HepG2 (cell line): ENCODE results near the gene ATP5F1E. TPM values are rescaled to one million over a fixed set of nuclear protein-coding genes. Genes with fewer than 3 reads are reported as not detected.

Experiments
- CENPX ChIP-seq: sonication (generic); formaldehyde crosslinking; IDR thresholded peaks from 2 replicates; pipeline ENCODE4 v1.9.0; 2021; ENCODE audit warnings: mild to moderate bottlenecking, missing genetic modification reagents, moderate library complexity
- DNMT3B ChIP-seq: conservative IDR thresholded peaks from 2 replicates; pipeline ENCODE4 v1.6.1; 2016; ENCODE audit warnings: missing biosample characterization, control low read depth
- DRAP1 ChIP-seq: IDR thresholded peaks from 2 replicates; pipeline ENCODE4 v1.6.1; 2016; ENCODE audit warnings: missing genetic modification reagents, missing compliant biosample characterization
- FOXM1 ChIP-seq: sonication (generic); formaldehyde crosslinking; IDR thresholded peaks from 2 replicates; pipeline ENCODE4 v1.5.0; 2020; ENCODE audit warnings: missing genetic modification reagents
- KAT8 ChIP-seq: IDR thresholded peaks from 2 replicates; pipeline ENCODE4 v1.6.1; 2016; ENCODE audit warnings: missing genetic modification reagents, missing compliant biosample characterization
- MED8 ChIP-seq: sonication (generic); formaldehyde crosslinking; IDR thresholded peaks from 2 replicates; pipeline ENCODE4 v1.8.1; 2023; ENCODE audit warnings: mild to moderate bottlenecking, missing genetic modification reagents; ENCODE audit not compliant: insufficient replicate concordance
- MIXL1 ChIP-seq: IDR thresholded peaks from 2 replicates; pipeline ENCODE4 v1.6.1; 2016
- NFKBIZ ChIP-seq: IDR thresholded peaks from 2 replicates; pipeline ENCODE4 v1.6.1; 2018; ENCODE audit warnings: missing genetic modification reagents, missing compliant biosample characterization
- PLRG1 ChIP-seq: fragments of 450-650 bp; conservative IDR thresholded peaks from 2 replicates; pipeline ENCODE4 v1.6.1; 2016
- RARA ChIP-seq: IDR thresholded peaks from 2 replicates; pipeline ENCODE4 v1.6.1; 2016; ENCODE audit warnings: missing genetic modification reagents, missing compliant biosample characterization
- SNRNP70 ChIP-seq: fragments of 200-400 bp; formaldehyde crosslinking; IDR thresholded peaks from 2 replicates; pipeline ENCODE4 v1.6.1; 2017; ENCODE audit warnings: mild to moderate bottlenecking, low read depth, low read length, moderate library complexity
- SP4 ChIP-seq: sonication (generic); formaldehyde crosslinking; IDR thresholded peaks from 2 replicates; pipeline ENCODE4 v1.8.1; 2023; ENCODE audit warnings: mild to moderate bottlenecking, missing genetic modification reagents
- ZNF180 ChIP-seq: sonication (generic); formaldehyde crosslinking; IDR thresholded peaks from 2 replicates; pipeline ENCODE4 v1.4.0; 2020; ENCODE audit warnings: low read depth, missing genetic modification reagents, borderline replicate concordance
- ZNF235 ChIP-seq: sonication (generic); formaldehyde crosslinking; IDR thresholded peaks from 2 replicates; pipeline ENCODE4 v1.8.1; 2023; ENCODE audit warnings: mild to moderate bottlenecking, missing genetic modification reagents, borderline replicate concordance
- ZNF335 ChIP-seq: sonication (generic); formaldehyde crosslinking; IDR thresholded peaks from 2 replicates; pipeline ENCODE4 v1.4.0; 2020; ENCODE audit warnings: missing genetic modification reagents
- ZNF383 ChIP-seq: sonication (generic); formaldehyde crosslinking; IDR thresholded peaks from 2 replicates; pipeline ENCODE4 v1.4.0; 2020; ENCODE audit warnings: missing genetic modification reagents, mild to moderate bottlenecking, borderline replicate concordance
- ZNF460 ChIP-seq: sonication (generic); formaldehyde crosslinking; IDR thresholded peaks from 2 replicates; pipeline ENCODE4 v1.5.1; 2020; ENCODE audit warnings: missing genetic modification reagents, mild to moderate bottlenecking, borderline replicate concordance
- ZNF558 ChIP-seq: sonication (generic); formaldehyde crosslinking; IDR thresholded peaks from 2 replicates; pipeline ENCODE4 v1.9.0; 2022; ENCODE audit warnings: mild to moderate bottlenecking, missing genetic modification reagents, borderline replicate concordance
- ZNF747 ChIP-seq: sonication (generic); formaldehyde crosslinking; IDR thresholded peaks from 2 replicates; pipeline ENCODE4 v1.8.1; 2023; ENCODE audit warnings: missing genetic modification reagents, mild to moderate bottlenecking, borderline replicate concordance
- ZNF766 ChIP-seq: sonication (generic); formaldehyde crosslinking; IDR thresholded peaks from 2 replicates; pipeline ENCODE4 v1.5.0; 2020; ENCODE audit warnings: missing genetic modification reagents, borderline replicate concordance
- polyA plus RNA-seq, 8 experiments: library from polyadenylated mRNA; depleted of rRNA in 3 of 8; stranded (reverse) in 7 of 8; unstranded in 1 of 8; fragments of >200 nt; fragmentation: Illumina TruSeq in 4 of 8; extraction: Trizol in 4 of 8; gene quantifications; 2 replicates each; pipeline versions ENCODE4 v1.2.1 to v1.2.3, GENCODE V29; 2011 to 2016; ENCODE audit warnings: low read depth in 4 of 8, missing spikeins in 1 of 8, mixed read lengths in 1 of 8; ENCODE audit not compliant: insufficient read depth in 1 of 8
- total RNA-seq, 5 experiments: library from RNA; depleted of rRNA; stranded (reverse); fragments of >200 nt; fragmentation: Illumina TruSeq; extraction: Trizol; gene quantifications; 2 replicates each; pipeline ENCODE4 v1.2.3, GENCODE V29; 2016; ENCODE audit warnings: low read depth in 1 of 5
- TF ChIP-seq, protein P1 (sequence below): IDR thresholded peaks from 2 replicates; pipeline ENCODE4 v1.6.1; 2018; ENCODE audit warnings: missing genetic modification reagents, mild to moderate bottlenecking, missing compliant biosample characterization
- TF ChIP-seq, protein P2 (sequence below): sonication (generic); formaldehyde crosslinking; IDR thresholded peaks from 2 replicates; pipeline ENCODE4 v1.4.0; 2020; ENCODE audit warnings: missing genetic modification reagents
- TF ChIP-seq, protein P3 (sequence below): sonication (generic); formaldehyde crosslinking; IDR thresholded peaks from 2 replicates; pipeline ENCODE4 v1.5.0; 2020; ENCODE audit warnings: missing genetic modification reagents
- TF ChIP-seq, protein P4 (sequence below): sonication (generic); formaldehyde crosslinking; IDR thresholded peaks from 2 replicates; pipeline ENCODE4 v1.4.0; 2020; ENCODE audit warnings: mild to moderate bottlenecking, missing genetic modification reagents
- TF ChIP-seq, protein P5 (sequence below): sonication (generic); formaldehyde crosslinking; IDR thresholded peaks from 2 replicates; pipeline ENCODE4 v1.8.0; 2022; ENCODE audit warnings: mild to moderate bottlenecking, missing genetic modification reagents
- TF ChIP-seq, protein P6 (sequence below): sonication (generic); formaldehyde crosslinking; IDR thresholded peaks from 2 replicates; pipeline ENCODE4 v1.8.1; 2023; ENCODE audit warnings: mild to moderate bottlenecking, missing genetic modification reagents

The ATP5F1E gene
- total and polyA plus RNA-seq, 2 of the 13 experiments (the other 11 are each of a cell fraction or from before 2014, with no cell fraction given), result 121 to 134 TPM

- TF ChIP-seq ZNF747 (no peak), DRAP1 (CRISPR knock-in tag) (no peak), SNRNP70 (no peak), ZNF383 (no peak), NFKBIZ (CRISPR knock-in tag) (no peak), CENPX (CRISPR knock-in tag) (no peak), FOXM1 (CRISPR knock-in tag) (no peak), MED8 (no peak), ZNF558 (CRISPR knock-in tag) (no peak), DNMT3B (CRISPR knock-in tag) (no peak), PLRG1 (no peak), ZNF766 (CRISPR knock-in tag) (no peak), ZNF335 (CRISPR knock-in tag) (no peak), ZNF180 (CRISPR knock-in tag) (no peak), MIXL1 (CRISPR knock-in tag) (no peak), RARA (CRISPR knock-in tag) (no peak), ZNF460 (CRISPR knock-in tag) (no peak), ZNF235 (CRISPR knock-in tag) (no peak), SP4 (CRISPR knock-in tag) (no peak), KAT8 (no peak)
- TF ChIP-seq, protein P1, sequence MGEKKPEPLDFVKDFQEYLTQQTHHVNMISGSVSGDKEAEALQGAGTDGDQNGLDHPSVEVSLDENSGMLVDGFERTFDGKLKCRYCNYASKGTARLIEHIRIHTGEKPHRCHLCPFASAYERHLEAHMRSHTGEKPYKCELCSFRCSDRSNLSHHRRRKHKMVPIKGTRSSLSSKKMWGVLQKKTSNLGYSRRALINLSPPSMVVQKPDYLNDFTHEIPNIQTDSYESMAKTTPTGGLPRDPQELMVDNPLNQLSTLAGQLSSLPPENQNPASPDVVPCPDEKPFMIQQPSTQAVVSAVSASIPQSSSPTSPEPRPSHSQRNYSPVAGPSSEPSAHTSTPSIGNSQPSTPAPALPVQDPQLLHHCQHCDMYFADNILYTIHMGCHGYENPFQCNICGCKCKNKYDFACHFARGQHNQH (CRISPR knock-in tag), result no peak
- TF ChIP-seq, protein P2, sequence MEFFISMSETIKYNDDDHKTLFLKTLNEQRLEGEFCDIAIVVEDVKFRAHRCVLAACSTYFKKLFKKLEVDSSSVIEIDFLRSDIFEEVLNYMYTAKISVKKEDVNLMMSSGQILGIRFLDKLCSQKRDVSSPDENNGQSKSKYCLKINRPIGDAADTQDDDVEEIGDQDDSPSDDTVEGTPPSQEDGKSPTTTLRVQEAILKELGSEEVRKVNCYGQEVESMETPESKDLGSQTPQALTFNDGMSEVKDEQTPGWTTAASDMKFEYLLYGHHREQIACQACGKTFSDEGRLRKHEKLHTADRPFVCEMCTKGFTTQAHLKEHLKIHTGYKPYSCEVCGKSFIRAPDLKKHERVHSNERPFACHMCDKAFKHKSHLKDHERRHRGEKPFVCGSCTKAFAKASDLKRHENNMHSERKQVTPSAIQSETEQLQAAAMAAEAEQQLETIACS (CRISPR knock-in tag), result no peak
- TF ChIP-seq, protein P3, sequence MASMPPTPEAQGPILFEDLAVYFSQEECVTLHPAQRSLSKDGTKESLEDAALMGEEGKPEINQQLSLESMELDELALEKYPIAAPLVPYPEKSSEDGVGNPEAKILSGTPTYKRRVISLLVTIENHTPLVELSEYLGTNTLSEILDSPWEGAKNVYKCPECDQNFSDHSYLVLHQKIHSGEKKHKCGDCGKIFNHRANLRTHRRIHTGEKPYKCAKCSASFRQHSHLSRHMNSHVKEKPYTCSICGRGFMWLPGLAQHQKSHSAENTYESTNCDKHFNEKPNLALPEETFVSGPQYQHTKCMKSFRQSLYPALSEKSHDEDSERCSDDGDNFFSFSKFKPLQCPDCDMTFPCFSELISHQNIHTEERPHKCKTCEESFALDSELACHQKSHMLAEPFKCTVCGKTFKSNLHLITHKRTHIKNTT, result no peak
- TF ChIP-seq, protein P4, sequence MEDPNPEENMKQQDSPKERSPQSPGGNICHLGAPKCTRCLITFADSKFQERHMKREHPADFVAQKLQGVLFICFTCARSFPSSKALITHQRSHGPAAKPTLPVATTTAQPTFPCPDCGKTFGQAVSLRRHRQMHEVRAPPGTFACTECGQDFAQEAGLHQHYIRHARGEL, result no peak
- TF ChIP-seq, protein P5, sequence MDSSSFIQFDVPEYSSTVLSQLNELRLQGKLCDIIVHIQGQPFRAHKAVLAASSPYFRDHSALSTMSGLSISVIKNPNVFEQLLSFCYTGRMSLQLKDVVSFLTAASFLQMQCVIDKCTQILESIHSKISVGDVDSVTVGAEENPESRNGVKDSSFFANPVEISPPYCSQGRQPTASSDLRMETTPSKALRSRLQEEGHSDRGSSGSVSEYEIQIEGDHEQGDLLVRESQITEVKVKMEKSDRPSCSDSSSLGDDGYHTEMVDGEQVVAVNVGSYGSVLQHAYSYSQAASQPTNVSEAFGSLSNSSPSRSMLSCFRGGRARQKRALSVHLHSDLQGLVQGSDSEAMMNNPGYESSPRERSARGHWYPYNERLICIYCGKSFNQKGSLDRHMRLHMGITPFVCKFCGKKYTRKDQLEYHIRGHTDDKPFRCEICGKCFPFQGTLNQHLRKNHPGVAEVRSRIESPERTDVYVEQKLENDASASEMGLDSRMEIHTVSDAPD, result no peak
- TF ChIP-seq, protein P6, sequence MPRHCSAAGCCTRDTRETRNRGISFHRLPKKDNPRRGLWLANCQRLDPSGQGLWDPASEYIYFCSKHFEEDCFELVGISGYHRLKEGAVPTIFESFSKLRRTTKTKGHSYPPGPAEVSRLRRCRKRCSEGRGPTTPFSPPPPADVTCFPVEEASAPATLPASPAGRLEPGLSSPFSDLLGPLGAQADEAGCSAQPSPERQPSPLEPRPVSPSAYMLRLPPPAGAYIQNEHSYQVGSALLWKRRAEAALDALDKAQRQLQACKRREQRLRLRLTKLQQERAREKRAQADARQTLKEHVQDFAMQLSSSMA, result no peak
Observed at GRCh38 chr20:59017493-59018231, 14.5 kb downstream of the ATP5F1E start (continued).
